ENCODE data around the gene CCNA2.

Gene CCNA2

GRCh38 chr4:121784975-121785374 lies 38.7 kb downstream of the CCNA2 start:
- Histone ChIP-seq H2AFZ (ENCODE audit: insufficient read depth, low read length, poor library complexity) (no peak overlapping the region), H3K4me3 (ENCODE audit: low read depth, low read length) (no peak overlapping the region), H2BK5ac (ENCODE audit: low read depth, low read length, poor library complexity) (no peak overlapping the region), H3K9ac (ENCODE audit: low read length) (no peak overlapping the region), H2BK120ac (ENCODE audit: insufficient read depth, low read length, poor library complexity) (no peak overlapping the region), H3K79me2 (ENCODE audit: control insufficient read depth, insufficient read depth, low read length, poor library complexity) (no peaks in the 10 kb centered on the region), H3K27me3 (ENCODE audit: insufficient read depth, low read length) (no peaks in the 10 kb centered on the region), H3K27ac (ENCODE audit: low read depth, low read length) (no peak overlapping the region), H3K14ac (ENCODE audit: low read length) (no peak overlapping the region), H3K18ac (ENCODE audit: low read length) (no peak overlapping the region), H4K8ac (ENCODE audit: low read depth, low read length) (no peak overlapping the region), H3K23ac (ENCODE audit: low read length) (no peak overlapping the region), H3K4me1 (ENCODE audit: control insufficient read depth in 1 of 2, insufficient read depth in 2 of 2, low read length in 2 of 2) (no peaks in the 10 kb centered on the region), H2AK5ac (ENCODE audit: low read length) (no peak overlapping the region), H2BK12ac (ENCODE audit: low read length) (no peak overlapping the region), H3K4ac (ENCODE audit: low read depth, low read length) (no peak overlapping the region), H4K12ac (ENCODE audit: low read depth, low read length) (no peak overlapping the region), H3K36me3 (ENCODE audit: control insufficient read depth in 1 of 2, insufficient read depth in 2 of 2, low read length in 2 of 2) (no peaks in the 10 kb centered on the region), H3K79me1 (ENCODE audit: low read length) (no peaks in the 10 kb centered on the region), H3K4me2 (ENCODE audit: low read length) (no peak overlapping the region), H4K91ac (ENCODE audit: low read depth, low read length) (no peak overlapping the region), H3K9me3 (ENCODE audit: insufficient read depth, low read depth, low read length) (no peaks in the 10 kb centered on the region)
- DNase-seq, result peak; percentile 33 to 58
- WGBS (ENCODE audit: extremely low coverage, insufficient coverage, insufficient read length), result no CpG with 5 or more reads among the region's 2 CpGs

- no peaks in the 10 kb centered on the region for H3K79me1 ChIP-seq (ENCODE audit: low read length)
- H2AK5ac ChIP-seq (ENCODE audit: low read length), result no peak overlapping the region
- H3K18ac ChIP-seq (ENCODE audit: low read length), result no peak overlapping the region
- peak; percentile 77 to 80 for DNase-seq
- no CpG with 5 or more reads among the region's 1 CpG for WGBS (ENCODE audit: extremely low coverage, insufficient coverage, insufficient read length)
- H3K4ac ChIP-seq (ENCODE audit: low read depth, low read length), result no peak overlapping the region
- no peaks in the 10 kb centered on the region for H3K36me3 ChIP-seq (ENCODE audit: control insufficient read depth in 1 of 2, insufficient read depth in 2 of 2, low read length in 2 of 2)
- no peaks in the 10 kb centered on the region for H3K27me3 ChIP-seq (ENCODE audit: insufficient read depth, low read length)
- H2BK12ac ChIP-seq (ENCODE audit: low read length), result no peak overlapping the region
- no peak overlapping the region for H3K4me2 ChIP-seq (ENCODE audit: low read length)
- no peak overlapping the region for H2BK5ac ChIP-seq (ENCODE audit: low read depth, low read length, poor library complexity)
- no peak overlapping the region for H3K14ac ChIP-seq (ENCODE audit: low read length)
- H3K9ac ChIP-seq (ENCODE audit: low read length), result no peak overlapping the region
- H3K4me3 ChIP-seq (ENCODE audit: low read depth, low read length), result no peak overlapping the region
- H2AFZ ChIP-seq (ENCODE audit: insufficient read depth, low read length, poor library complexity), result no peak overlapping the region
- H3K27ac ChIP-seq (ENCODE audit: low read depth, low read length), result no peak overlapping the region
- no peak overlapping the region for H3K23ac ChIP-seq (ENCODE audit: low read length)
- no peaks in the 10 kb centered on the region for H3K79me2 ChIP-seq (ENCODE audit: control insufficient read depth, insufficient read depth, low read length, poor library complexity)
- no peak overlapping the region for H4K91ac ChIP-seq (ENCODE audit: low read depth, low read length)
- no peak overlapping the region for H4K12ac ChIP-seq (ENCODE audit: low read depth, low read length)
- H3K4me1 ChIP-seq (ENCODE audit: control insufficient read depth in 1 of 2, insufficient read depth in 2 of 2, low read length in 2 of 2), result no peaks in the 10 kb centered on the region
- no peak overlapping the region for H2BK120ac ChIP-seq (ENCODE audit: insufficient read depth, low read length, poor library complexity)
- no peak overlapping the region for H4K8ac ChIP-seq (ENCODE audit: low read depth, low read length)
- no peaks in the 10 kb centered on the region for H3K9me3 ChIP-seq (ENCODE audit: insufficient read depth, low read depth, low read length)
Observed at GRCh38 chr4:121784401-121784800, 39.3 kb downstream of the CCNA2 start.

- Histone ChIP-seq H3K18ac (ENCODE audit: low read length) (no peak overlapping the region), H2BK120ac (ENCODE audit: insufficient read depth, low read length, poor library complexity) (no peak overlapping the region), H3K4me1 (ENCODE audit: control insufficient read depth in 1 of 2, insufficient read depth in 2 of 2, low read length in 2 of 2) (no peaks in the 10 kb centered on the region), H2AFZ (ENCODE audit: insufficient read depth, low read length, poor library complexity) (no peak overlapping the region), H3K9me3 (ENCODE audit: insufficient read depth, low read depth, low read length) (no peaks in the 10 kb centered on the region), H3K4ac (ENCODE audit: low read depth, low read length) (no peak overlapping the region), H3K79me1 (ENCODE audit: low read length) (no peaks in the 10 kb centered on the region), H4K91ac (ENCODE audit: low read depth, low read length) (no peak overlapping the region), H2BK5ac (ENCODE audit: low read depth, low read length, poor library complexity) (no peak overlapping the region), H3K36me3 (ENCODE audit: control insufficient read depth in 1 of 2, insufficient read depth in 2 of 2, low read length in 2 of 2) (no peaks in the 10 kb centered on the region), H3K23ac (ENCODE audit: low read length) (no peak overlapping the region), H3K14ac (ENCODE audit: low read length) (no peak overlapping the region), H4K12ac (ENCODE audit: low read depth, low read length) (no peak overlapping the region), H3K4me2 (ENCODE audit: low read length) (no peak overlapping the region), H4K8ac (ENCODE audit: low read depth, low read length) (no peak overlapping the region), H3K4me3 (ENCODE audit: low read depth, low read length) (no peak overlapping the region), H3K79me2 (ENCODE audit: control insufficient read depth, insufficient read depth, low read length, poor library complexity) (no peaks in the 10 kb centered on the region), H2BK12ac (ENCODE audit: low read length) (no peak overlapping the region), H3K27ac (ENCODE audit: low read depth, low read length) (no peak overlapping the region), H3K27me3 (ENCODE audit: insufficient read depth, low read length) (no peaks in the 10 kb centered on the region), H2AK5ac (ENCODE audit: low read length) (no peak overlapping the region), H3K9ac (ENCODE audit: low read length) (no peak overlapping the region)
- WGBS (ENCODE audit: extremely low coverage, insufficient coverage, insufficient read length), result 100% methylated on average over 1 of the region's 1 CpG
- no peak for DNase-seq
Observed at GRCh38 chr4:121783210-121783609, 40.5 kb downstream of the CCNA2 start.

GRCh38 chr4:121778991-121779628 lies 44.6 kb downstream of the CCNA2 start:
- no peak overlapping the region for H3K23ac ChIP-seq (ENCODE audit: low read length)
- no peak overlapping the region for H4K91ac ChIP-seq (ENCODE audit: low read depth, low read length)
- no peak overlapping the region for H2AFZ ChIP-seq (ENCODE audit: insufficient read depth, low read length, poor library complexity)
- no peak overlapping the region for H3K9ac ChIP-seq (ENCODE audit: low read length)
- no peaks in the 10 kb centered on the region for H3K79me2 ChIP-seq (ENCODE audit: control insufficient read depth, insufficient read depth, low read length, poor library complexity)
- no peak overlapping the region for H3K4ac ChIP-seq (ENCODE audit: low read depth, low read length)
- no peak overlapping the region for H2BK120ac ChIP-seq (ENCODE audit: insufficient read depth, low read length, poor library complexity)
- no peaks in the 10 kb centered on the region for H3K27me3 ChIP-seq (ENCODE audit: insufficient read depth, low read length)
- no peaks in the 10 kb centered on the region for H3K4me1 ChIP-seq (ENCODE audit: control insufficient read depth in 1 of 2, insufficient read depth in 2 of 2, low read length in 2 of 2)
- H3K36me3 ChIP-seq (ENCODE audit: control insufficient read depth in 1 of 2, insufficient read depth in 2 of 2, low read length in 2 of 2), result no peaks in the 10 kb centered on the region
- H2AK5ac ChIP-seq (ENCODE audit: low read length), result no peak overlapping the region
- no peak overlapping the region for H3K4me2 ChIP-seq (ENCODE audit: low read length)
- H3K9me3 ChIP-seq (ENCODE audit: insufficient read depth, low read depth, low read length), result no peaks in the 10 kb centered on the region
- no peak overlapping the region for H2BK12ac ChIP-seq (ENCODE audit: low read length)
- H2BK5ac ChIP-seq (ENCODE audit: low read depth, low read length, poor library complexity), result no peak overlapping the region
- no CpG with 5 or more reads among the region's 8 CpGs for WGBS (ENCODE audit: extremely low coverage, insufficient coverage, insufficient read length)
- no peak overlapping the region for H4K12ac ChIP-seq (ENCODE audit: low read depth, low read length)
- peak; percentile 48 to 74 for DNase-seq
- no peak overlapping the region for H3K4me3 ChIP-seq (ENCODE audit: low read depth, low read length)
- no peak overlapping the region for H3K27ac ChIP-seq (ENCODE audit: low read depth, low read length)
- no peak overlapping the region for H4K8ac ChIP-seq (ENCODE audit: low read depth, low read length)
- no peaks in the 10 kb centered on the region for H3K79me1 ChIP-seq (ENCODE audit: low read length)
- no peak overlapping the region for H3K14ac ChIP-seq (ENCODE audit: low read length)
- H3K18ac ChIP-seq (ENCODE audit: low read length), result no peak overlapping the region

Data from trophoblast cell (in vitro differentiated cells and primary cell).